DOHH2 (cell line): ENCODE results near the gene EXOC6B.
A peak's percentile ranks its signal among the peaks of the same experiment; 100 is the strongest.

Experiments
- H3F3A ChIP-seq: fragments of 200-600 bp; sonication (generic), shearing (Covaris generic); 2 replicates; pipeline ENCODE4 v1.6.0; 2016; ENCODE audit warnings: antibody characterized with exemption, mild to moderate bottlenecking; ENCODE audit not compliant: control insufficient read depth, insufficient read depth
- H3K27ac ChIP-seq: fragments of 200-600 bp; sonication (generic); 2 replicates; pipeline ENCODE4 v1.5.1; 2014; ENCODE audit warnings: low read depth, mild to moderate bottlenecking, low read length, moderate library complexity
- H3K27me3 ChIP-seq: fragments of 200-600 bp; sonication (generic); 2 replicates; pipeline ENCODE4 v1.6.1; 2014; ENCODE audit warnings: mild to moderate bottlenecking, low read length, mixed read lengths; ENCODE audit not compliant: control insufficient read depth
- H3K36me3 ChIP-seq: fragments of 200-600 bp; sonication (generic); 2 replicates; pipeline ENCODE4 v1.6.1; 2014; ENCODE audit warnings: mild to moderate bottlenecking, low read length, moderate library complexity, mixed read lengths; ENCODE audit not compliant: control insufficient read depth
- H3K4me1 ChIP-seq: fragments of 200-600 bp; sonication (generic); 2 replicates; pipeline ENCODE4 v1.6.1; 2014; ENCODE audit warnings: mild to moderate bottlenecking, low read length, mixed read lengths; ENCODE audit not compliant: control insufficient read depth
- H3K4me2 ChIP-seq: fragments of 200-600 bp; sonication (generic); 2 replicates; pipeline ENCODE4 v1.6.0; 2014; ENCODE audit warnings: mild to moderate bottlenecking, low read length, moderate library complexity
- H3K4me3 ChIP-seq: fragments of 200-600 bp; sonication (generic); 2 replicates; pipeline ENCODE4 v1.5.1; 2014; ENCODE audit warnings: mild to moderate bottlenecking, low read length, mixed read lengths
- H3K79me2 ChIP-seq: fragments of 200-600 bp; sonication (generic); 2 replicates; pipeline ENCODE4 v1.6.1; 2014; ENCODE audit warnings: mild to moderate bottlenecking, low read length, mixed read lengths; ENCODE audit not compliant: control insufficient read depth
- H3K9me2 ChIP-seq: fragments of 200-600 bp; sonication (generic); replicated peaks from 2 replicates; pipeline ENCODE4 v1.6.1; 2014; ENCODE audit warnings: mild to moderate bottlenecking, low read length, mixed read lengths; ENCODE audit not compliant: control insufficient read depth
- H3K9me3 ChIP-seq: fragments of 200-600 bp; sonication (generic); 2 replicates; pipeline ENCODE4 v1.6.1; 2014; ENCODE audit warnings: antibody characterized with exemption, low read length, mixed read lengths; ENCODE audit not compliant: control insufficient read depth, insufficient read depth
- H4K20me1 ChIP-seq: fragments of 200-600 bp; sonication (generic); 2 replicates; pipeline ENCODE4 v1.6.0; 2014; ENCODE audit warnings: low read depth, mild to moderate bottlenecking, antibody characterized with exemption, low read length, moderate library complexity; ENCODE audit not compliant: control insufficient read depth, insufficient read depth
- CTCF ChIP-seq: fragments of 200-600 bp; sonication (generic); IDR thresholded peaks from one replicate; pipeline ENCODE4 v1.5.1; 2014; ENCODE audit warnings: antibody characterized with exemption, mild to moderate bottlenecking, low read depth, low read length; ENCODE audit not compliant: poor library complexity, severe bottlenecking
- EZH2phosphoT487 ChIP-seq: fragments of 200-600 bp; sonication (generic); IDR thresholded peaks from 2 replicates; pipeline ENCODE4 v1.6.1; 2017; ENCODE audit warnings: borderline replicate concordance, mild to moderate bottlenecking, antibody characterized with exemption, low read length, moderate library complexity, mixed read lengths

Gene EXOC6B

GRCh38 chr2:72864500-72864899 is 38.7 kb upstream of the EXOC6B start:
- Histone ChIP-seq H3K9me3 (no peaks in the 10 kb centered on the region), H4K20me1 (no peaks in the 10 kb centered on the region), H3K27ac (no peak overlapping the region), H3K4me3 (no peak overlapping the region), H3K4me1 (peaks cover 7% of the 10 kb centered on the region; the same call in 1 of the 2 replicates), H3K79me2 (no peaks in the 10 kb centered on the region), H3K36me3 (no peaks in the 10 kb centered on the region), H3K27me3 (peaks cover 5% of the 10 kb centered on the region), H3K4me2 (no peak overlapping the region), H3F3A (no peaks in the 10 kb centered on the region), H3K9me2 (no peaks in the 10 kb centered on the region)
- TF ChIP-seq EZH2phosphoT487, result no peak
- no peak for TF ChIP-seq CTCF

GRCh38 chr2:72863046-72863445 is 37.2 kb upstream of the EXOC6B start:
- H3K4me2 ChIP-seq, result peak overlapping the region; percentile 44; the same call in 1 of the 2 replicates

GRCh38 chr2:72862239-72862988 is 36.6 kb upstream of the EXOC6B start:
- Histone ChIP-seq H3K4me1 (peaks cover 7% of the 10 kb centered on the region; the same call in 1 of the 2 replicates), H4K20me1 (no peaks in the 10 kb centered on the region), H3K9me3 (no peaks in the 10 kb centered on the region), H3F3A (no peaks in the 10 kb centered on the region), H3K9me2 (no peaks in the 10 kb centered on the region), H3K27ac (no peak overlapping the region), H3K36me3 (no peaks in the 10 kb centered on the region), H3K4me3 (no peak overlapping the region; the same call in 1 of the 2 replicates), H3K4me2 (peak overlapping the region; percentile 44), H3K27me3 (peaks cover 5% of the 10 kb centered on the region; the same call in 1 of the 2 replicates), H3K79me2 (no peaks in the 10 kb centered on the region)
- no peak for TF ChIP-seq EZH2phosphoT487
- TF ChIP-seq CTCF, result peak; percentile 98

More at GRCh38 chr2:72863046-72863445, 37.2 kb upstream of the EXOC6B start:
- peaks cover 7% of the 10 kb centered on the region; the same call in 1 of the 2 replicates for H3K4me1 ChIP-seq
- H4K20me1 ChIP-seq, result no peaks in the 10 kb centered on the region
- H3K27ac ChIP-seq, result no peak overlapping the region
- H3K79me2 ChIP-seq, result no peaks in the 10 kb centered on the region
- H3F3A ChIP-seq, result no peaks in the 10 kb centered on the region
- H3K36me3 ChIP-seq, result no peaks in the 10 kb centered on the region
- H3K4me3 ChIP-seq, result no peak overlapping the region
- H3K27me3 ChIP-seq, result peaks cover 5% of the 10 kb centered on the region; the same call in 1 of the 2 replicates
- TF ChIP-seq CTCF (no peak), EZH2phosphoT487 (no peak)
- no peaks in the 10 kb centered on the region for H3K9me3 ChIP-seq
- H3K9me2 ChIP-seq, result no peaks in the 10 kb centered on the region
